DMS 273 (cell line): ENCODE measurements around the gene SPIB.

Source experiments
- DNase-seq: peaks from one replicate; lab custom pipeline; 2025; ENCODE audit not compliant: unreplicated experiment; lab: John Stamatoyannopoulos, UW

The SPIB gene

GRCh38 chr19:50417111-50418081 lies 1.3 kb upstream of the SPIB start:
- DNase-seq = peak; percentile 49

- peak; percentile 31 for DNase-seq
Measured at GRCh38 chr19:50419022-50419579, 363 bp downstream of the SPIB start.

GRCh38 chr19:50419580-50420035 lies 870 bp downstream of the SPIB start:
- no peak for DNase-seq

- no peak for DNase-seq
Measured at GRCh38 chr19:50420127-50420526, 1.4 kb downstream of the SPIB start.

- no peak for DNase-seq
Measured at GRCh38 chr19:50420808-50421207, 2.1 kb downstream of the SPIB start.

- DNase-seq = no peak
Measured at GRCh38 chr19:50422397-50423278, 3.9 kb downstream of the SPIB start.

- DNase-seq = no peak
Measured at GRCh38 chr19:50423279-50424113, 4.8 kb downstream of the SPIB start.

- DNase-seq = no peak
Measured at GRCh38 chr19:50425581-50425980, 6.8 kb downstream of the SPIB start.

GRCh38 chr19:50427318-50427925 lies 8.7 kb downstream of the SPIB start:
- DNase-seq = no peak

- DNase-seq = no peak
Measured at GRCh38 chr19:50427997-50428425, 9.3 kb downstream of the SPIB start.

GRCh38 chr19:50428772-50429463 lies 10.2 kb downstream of the SPIB start:
- DNase-seq = no peak

- DNase-seq = no peak
Measured at GRCh38 chr19:50430888-50431342, 12.2 kb downstream of the SPIB start.

- peak; percentile 86 for DNase-seq
Measured at GRCh38 chr19:50431343-50432220, 12.8 kb downstream of the SPIB start.

- DNase-seq = peak; percentile 68
Measured at GRCh38 chr19:50432221-50433028, 13.7 kb downstream of the SPIB start, which contains the start of gene MYBPC2. Gene MYBPC2 (plus strand): TSS chr19:50432892. CDS start chr19:50432954, 62 bp downstream.

GRCh38 chr19:50433201-50434180 lies 14.8 kb downstream of the SPIB start:
- DNase-seq = no peak

- peak; percentile 37 for DNase-seq
Measured at GRCh38 chr19:50434525-50434924, 15.8 kb downstream of the SPIB start.
